ENCODE results near the gene PER1. TPM values are rescaled to one million over a fixed set of nuclear protein-coding genes. Genes with fewer than 3 reads are reported as not detected.

Gene PER1
- total RNA-seq, 1 donor from 2014 or later = 126 TPM

DNA sequence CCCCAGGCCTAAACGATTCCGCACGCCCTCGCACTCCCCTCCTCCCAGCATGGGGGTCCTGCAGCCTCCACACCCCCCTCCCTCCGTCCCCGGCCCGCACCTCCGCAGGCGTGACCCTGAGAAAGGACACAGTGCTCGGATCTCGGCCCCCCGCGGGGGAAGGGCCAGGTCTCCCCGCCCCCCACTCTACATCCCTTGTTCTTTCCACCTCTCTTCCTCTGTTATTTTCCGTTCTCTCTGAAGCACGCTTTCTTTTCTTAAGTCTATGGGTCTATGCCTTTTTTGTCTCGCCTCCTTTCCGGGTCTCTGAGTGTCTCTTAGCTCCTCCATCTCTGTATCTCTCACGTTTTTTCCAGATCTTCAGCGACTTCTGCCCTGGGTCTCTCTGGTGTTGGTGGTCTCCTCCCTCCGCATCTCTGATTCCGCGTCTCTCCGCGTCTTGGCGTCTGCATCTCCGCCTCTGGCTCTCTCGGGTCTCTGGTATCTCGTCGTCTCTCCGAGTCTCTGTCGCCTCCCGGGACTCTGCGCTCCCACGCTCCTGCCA lies 26.2 kb downstream of the PER1 start:
- ATAC-seq (peak; percentile 1), DNase-seq (no peak)
- intact Hi-C loops (cut with micrococcal nuclease) = no loop called here

- DNase-seq (peak; percentile 78), ATAC-seq (peak; percentile 41)
- intact Hi-C loops (cut with micrococcal nuclease) = no loop called here
Measured at GRCh38 chr17:8125154-8125946, 26.9 kb downstream of the PER1 start.

GRCh38 chr17:8124350-8125153 lies 27.7 kb downstream of the PER1 start:
- ATAC-seq (no peak), DNase-seq (no peak)
- intact Hi-C loops (cut with micrococcal nuclease) = no loop called here

DNA sequence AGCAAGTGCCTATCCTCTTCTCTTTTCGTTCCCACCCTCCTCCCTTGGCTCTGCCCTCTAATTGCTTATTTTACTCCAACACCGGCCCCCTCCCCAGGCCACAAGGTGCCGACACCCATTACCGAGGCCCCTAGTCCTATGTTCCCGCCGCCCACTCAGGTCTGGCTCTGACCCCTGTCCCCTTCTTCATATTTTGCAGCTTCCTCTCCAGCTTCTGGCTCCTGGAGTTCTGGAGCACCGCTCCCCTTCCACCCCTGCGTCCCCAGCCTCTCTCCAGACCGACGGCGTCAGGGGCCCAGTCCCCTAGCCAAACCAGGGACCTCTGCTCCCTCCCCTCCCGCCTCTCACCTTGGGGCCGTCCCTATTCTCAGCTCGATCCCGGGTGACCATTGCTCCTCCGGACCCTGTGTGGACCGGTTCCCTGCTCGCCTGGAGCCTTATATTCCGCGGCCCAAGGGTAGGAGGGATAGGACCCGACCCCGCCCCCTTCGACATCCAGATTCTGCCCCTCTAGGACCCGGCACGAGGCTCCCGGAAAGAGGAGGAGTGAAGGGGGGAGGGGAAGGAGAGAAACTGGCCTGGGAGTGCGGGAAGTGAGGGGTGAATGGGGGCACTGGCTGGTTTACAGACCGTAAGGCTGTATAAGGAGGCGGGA lies 28.4 kb downstream of the PER1 start, which contains the start of gene HES7:
Gene HES7, minus strand, starts transcription at position 412 of the 655 bp plus-strand sequence. Its CDS starts 22 bp downstream, at position 390.
- ATAC-seq (no peak), DNase-seq (no peak)
- intact Hi-C loops (cut with micrococcal nuclease) = no loop called here

DNA sequence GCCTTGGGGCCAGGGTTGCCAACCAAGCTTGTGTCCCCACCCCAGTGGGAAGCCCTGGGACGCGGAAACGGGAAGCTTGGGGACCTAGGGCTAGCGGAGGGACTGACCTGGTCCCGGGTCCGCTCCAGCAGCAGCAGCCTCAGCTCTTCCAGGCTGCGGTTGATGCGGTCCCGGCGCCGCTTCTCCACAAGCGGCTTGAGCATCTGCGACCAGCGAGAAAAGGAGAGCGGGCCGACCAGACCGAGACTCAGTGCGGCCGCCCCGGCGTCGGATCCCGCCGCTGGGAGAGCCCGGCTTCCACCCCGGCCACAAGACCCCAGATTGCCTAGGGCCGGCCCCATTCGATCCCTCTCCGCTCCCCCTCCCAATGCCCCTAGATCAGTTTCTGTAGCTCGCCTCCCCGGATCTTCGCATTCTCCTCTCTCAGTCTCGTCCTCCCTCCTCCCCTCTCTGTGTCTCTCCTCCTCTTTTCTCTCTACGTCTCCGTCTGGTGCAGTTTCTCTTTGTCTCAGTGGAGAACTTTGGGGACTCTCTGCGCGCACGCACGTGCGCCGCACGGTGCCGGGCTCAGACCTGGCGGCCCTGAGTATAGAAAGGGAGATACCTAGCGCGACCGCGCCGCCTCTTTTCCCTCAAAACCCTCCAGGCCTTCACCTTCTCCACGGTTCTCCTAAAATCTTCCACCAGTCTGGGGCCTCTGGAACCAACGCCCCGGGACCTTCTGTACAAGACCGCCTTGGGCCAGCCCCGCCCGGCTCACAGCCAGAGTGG lies 29.1 kb downstream of the PER1 start:
- peak; percentile 66 for DNase-seq
- intact Hi-C loops (cut with micrococcal nuclease) = no loop called here
- ATAC-seq = no peak

DNA sequence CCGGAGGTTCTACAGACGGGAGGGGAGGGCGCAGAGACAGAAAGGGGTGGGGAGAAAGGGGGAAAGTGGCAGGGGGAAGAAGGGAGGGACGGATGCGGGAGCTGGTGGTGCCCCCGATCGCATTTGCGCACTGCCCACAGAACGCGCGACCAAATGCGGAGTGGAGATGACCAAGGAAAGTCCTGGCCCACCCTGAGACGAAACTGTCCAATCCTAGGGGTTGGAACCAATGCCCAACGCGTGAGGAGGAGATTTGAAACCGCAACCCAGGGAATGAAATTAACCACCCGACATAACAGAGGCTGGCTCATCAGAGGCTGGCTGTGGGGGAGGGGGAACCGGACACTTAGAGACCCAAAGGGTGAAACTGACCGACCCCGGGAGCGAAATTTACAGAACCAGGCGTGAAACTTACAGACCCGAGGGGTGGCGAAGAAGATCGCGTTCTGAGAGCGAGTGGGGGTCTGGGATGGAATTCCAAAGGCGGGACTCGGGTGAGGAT lies 29.7 kb downstream of the PER1 start:
- intact Hi-C loops (cut with micrococcal nuclease) = no loop called here
- ATAC-seq (no peak), DNase-seq (no peak)

- intact Hi-C loops (cut with micrococcal nuclease) = no loop called here
- DNase-seq = peak; percentile 80
- peak; percentile 37 for ATAC-seq
Measured at GRCh38 chr17:8121681-8122421, 30.4 kb downstream of the PER1 start.

- ATAC-seq (no peak), DNase-seq (no peak)
- intact Hi-C loops (cut with micrococcal nuclease) = no loop called here
Measured at GRCh38 chr17:8121407-8121680, 30.9 kb downstream of the PER1 start.

- DNase-seq (peak; percentile 73), ATAC-seq (peak; percentile 18)
- intact Hi-C loops (cut with micrococcal nuclease) = no loop called here
Measured at GRCh38 chr17:8120520-8121406, 31.4 kb downstream of the PER1 start.

GRCh38 chr17:8119581-8120519 lies 32.4 kb downstream of the PER1 start:
- intact Hi-C loops (cut with micrococcal nuclease) = no loop called here
- DNase-seq (peak; percentile 82), ATAC-seq (peak; percentile 65)

DNA sequence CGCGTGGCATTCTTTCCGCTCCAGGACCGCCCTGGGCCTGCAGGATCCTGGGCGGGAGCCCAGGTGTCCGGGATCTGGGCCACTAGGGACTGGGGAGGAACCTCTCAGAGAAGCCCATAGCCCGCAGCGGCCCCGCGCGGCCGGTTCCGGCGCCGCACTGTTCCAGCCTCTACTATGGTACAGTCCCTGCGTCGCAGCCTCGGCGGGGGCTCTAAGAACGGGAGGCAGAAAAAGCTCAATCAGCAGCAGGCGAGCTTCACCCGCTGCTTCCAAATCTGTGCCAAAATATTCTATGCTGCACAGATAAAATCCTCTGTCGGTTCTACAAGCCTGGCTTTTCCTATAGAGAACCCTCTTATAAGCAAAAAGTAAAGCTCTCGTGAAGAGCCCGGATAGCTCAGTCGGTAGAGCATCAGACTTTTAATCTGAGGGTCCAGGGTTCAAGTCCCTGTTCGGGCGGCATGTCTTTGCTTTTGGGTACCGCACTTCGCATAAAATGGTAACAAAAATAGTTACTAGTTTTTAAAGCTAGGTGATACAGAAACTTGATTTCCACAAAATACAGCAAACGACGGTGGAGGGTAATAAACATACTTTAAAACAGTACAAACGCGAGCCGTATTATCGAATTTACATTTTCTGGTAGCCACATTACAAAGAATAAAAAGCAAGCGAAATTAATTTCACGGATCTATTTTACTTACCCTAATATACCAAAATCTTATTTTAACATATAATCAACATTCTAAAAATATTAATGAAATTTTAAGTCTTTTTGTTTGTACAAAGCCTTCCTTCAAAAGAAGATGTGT lies 33.2 kb downstream of the PER1 start:
- DNase-seq (peak; percentile 95), ATAC-seq (peak; percentile 82)
- intact Hi-C loops (cut with micrococcal nuclease) = no loop called here

DNA sequence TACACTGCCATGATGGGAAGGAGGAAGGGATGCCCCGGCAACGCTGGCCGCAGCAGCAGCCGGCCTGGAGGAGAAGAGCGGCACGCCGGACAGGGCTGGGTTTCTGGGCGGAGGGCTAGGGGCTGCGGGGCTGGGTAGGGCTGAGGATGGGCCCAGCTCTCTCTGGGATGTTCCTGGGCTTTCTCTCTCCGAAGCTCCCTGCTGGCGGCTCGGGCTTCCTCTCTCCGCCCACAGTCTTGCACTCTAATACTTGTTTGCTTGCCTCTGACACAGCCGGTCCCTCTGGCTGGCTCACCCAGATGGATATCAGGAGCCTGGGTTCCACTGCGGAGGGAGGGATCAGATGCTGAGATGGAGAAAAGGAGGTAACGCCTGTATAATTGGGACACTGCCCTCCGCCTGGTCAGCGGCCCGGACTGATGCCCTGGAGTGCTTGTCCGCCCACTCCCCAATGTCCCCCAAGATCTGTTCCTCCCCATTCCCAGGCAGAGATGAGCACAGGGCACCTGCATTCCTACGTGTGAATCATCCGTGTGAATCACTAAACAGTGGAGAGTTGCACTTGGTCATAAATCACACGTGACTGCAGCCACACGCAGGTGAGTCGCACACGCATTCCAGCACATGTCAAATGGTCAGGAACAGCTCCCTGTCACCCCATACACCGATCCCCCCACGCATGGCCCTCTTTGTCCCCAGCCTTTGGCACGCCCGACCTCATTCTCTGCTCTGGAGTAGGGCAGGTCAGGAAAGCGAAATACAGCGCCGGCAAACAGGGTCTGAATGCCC lies 34.0 kb downstream of the PER1 start, which contains the start of gene ALOXE3:
Gene ALOXE3, minus strand, starts transcription at position 535 of the 789 bp plus-strand sequence. Its CDS starts 524 bp downstream, at position 11.
- ATAC-seq = no peak
- intact Hi-C loops (cut with micrococcal nuclease) = no loop called here
- DNase-seq = peak; percentile 45

GRCh38 chr17:8117367-8117979 lies 34.7 kb downstream of the PER1 start:
- DNase-seq = no peak
- intact Hi-C loops (cut with micrococcal nuclease) = no loop called here

GRCh38 chr17:8116776-8117175 lies 35.4 kb downstream of the PER1 start:
- ATAC-seq = no peak
- DNase-seq = no peak
- intact Hi-C loops (cut with micrococcal nuclease) = no loop called here

More at GRCh38 chr17:8117367-8117979, 34.7 kb downstream of the PER1 start:
- no peak for ATAC-seq
